ENCODE results near the gene PLB1.

PLB1 gene, protein sequence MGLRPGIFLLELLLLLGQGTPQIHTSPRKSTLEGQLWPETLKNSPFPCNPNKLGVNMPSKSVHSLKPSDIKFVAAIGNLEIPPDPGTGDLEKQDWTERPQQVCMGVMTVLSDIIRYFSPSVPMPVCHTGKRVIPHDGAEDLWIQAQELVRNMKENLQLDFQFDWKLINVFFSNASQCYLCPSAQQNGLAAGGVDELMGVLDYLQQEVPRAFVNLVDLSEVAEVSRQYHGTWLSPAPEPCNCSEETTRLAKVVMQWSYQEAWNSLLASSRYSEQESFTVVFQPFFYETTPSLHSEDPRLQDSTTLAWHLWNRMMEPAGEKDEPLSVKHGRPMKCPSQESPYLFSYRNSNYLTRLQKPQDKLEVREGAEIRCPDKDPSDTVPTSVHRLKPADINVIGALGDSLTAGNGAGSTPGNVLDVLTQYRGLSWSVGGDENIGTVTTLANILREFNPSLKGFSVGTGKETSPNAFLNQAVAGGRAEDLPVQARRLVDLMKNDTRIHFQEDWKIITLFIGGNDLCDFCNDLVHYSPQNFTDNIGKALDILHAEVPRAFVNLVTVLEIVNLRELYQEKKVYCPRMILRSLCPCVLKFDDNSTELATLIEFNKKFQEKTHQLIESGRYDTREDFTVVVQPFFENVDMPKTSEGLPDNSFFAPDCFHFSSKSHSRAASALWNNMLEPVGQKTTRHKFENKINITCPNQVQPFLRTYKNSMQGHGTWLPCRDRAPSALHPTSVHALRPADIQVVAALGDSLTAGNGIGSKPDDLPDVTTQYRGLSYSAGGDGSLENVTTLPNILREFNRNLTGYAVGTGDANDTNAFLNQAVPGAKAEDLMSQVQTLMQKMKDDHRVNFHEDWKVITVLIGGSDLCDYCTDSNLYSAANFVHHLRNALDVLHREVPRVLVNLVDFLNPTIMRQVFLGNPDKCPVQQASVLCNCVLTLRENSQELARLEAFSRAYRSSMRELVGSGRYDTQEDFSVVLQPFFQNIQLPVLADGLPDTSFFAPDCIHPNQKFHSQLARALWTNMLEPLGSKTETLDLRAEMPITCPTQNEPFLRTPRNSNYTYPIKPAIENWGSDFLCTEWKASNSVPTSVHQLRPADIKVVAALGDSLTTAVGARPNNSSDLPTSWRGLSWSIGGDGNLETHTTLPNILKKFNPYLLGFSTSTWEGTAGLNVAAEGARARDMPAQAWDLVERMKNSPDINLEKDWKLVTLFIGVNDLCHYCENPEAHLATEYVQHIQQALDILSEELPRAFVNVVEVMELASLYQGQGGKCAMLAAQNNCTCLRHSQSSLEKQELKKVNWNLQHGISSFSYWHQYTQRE (N-terminal part only)

GRCh38 chr2:28495551-28496250 lies at the start of gene PLB1:
TSS of gene PLB1 (plus strand) at chr2:28496060. CDS start at chr2:28496115, 55 bp downstream.
- ChIA-PET POLR2A (no interaction called here), CTCF (no interaction called here)
- TF ChIP-seq, protein P1, sequence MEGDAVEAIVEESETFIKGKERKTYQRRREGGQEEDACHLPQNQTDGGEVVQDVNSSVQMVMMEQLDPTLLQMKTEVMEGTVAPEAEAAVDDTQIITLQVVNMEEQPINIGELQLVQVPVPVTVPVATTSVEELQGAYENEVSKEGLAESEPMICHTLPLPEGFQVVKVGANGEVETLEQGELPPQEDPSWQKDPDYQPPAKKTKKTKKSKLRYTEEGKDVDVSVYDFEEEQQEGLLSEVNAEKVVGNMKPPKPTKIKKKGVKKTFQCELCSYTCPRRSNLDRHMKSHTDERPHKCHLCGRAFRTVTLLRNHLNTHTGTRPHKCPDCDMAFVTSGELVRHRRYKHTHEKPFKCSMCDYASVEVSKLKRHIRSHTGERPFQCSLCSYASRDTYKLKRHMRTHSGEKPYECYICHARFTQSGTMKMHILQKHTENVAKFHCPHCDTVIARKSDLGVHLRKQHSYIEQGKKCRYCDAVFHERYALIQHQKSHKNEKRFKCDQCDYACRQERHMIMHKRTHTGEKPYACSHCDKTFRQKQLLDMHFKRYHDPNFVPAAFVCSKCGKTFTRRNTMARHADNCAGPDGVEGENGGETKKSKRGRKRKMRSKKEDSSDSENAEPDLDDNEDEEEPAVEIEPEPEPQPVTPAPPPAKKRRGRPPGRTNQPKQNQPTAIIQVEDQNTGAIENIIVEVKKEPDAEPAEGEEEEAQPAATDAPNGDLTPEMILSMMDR (IDR thresholded peaks at IDR 0.05; ENCODE audit: insufficient read depth, low read length, missing control alignments), result no peak
- no peak for DNase-seq (ENCODE audit: low read depth, low spot score)
- H3K4me3 ChIP-seq (ENCODE audit: low read depth, low read length), result no peak within 1 kb of the TSS

- TF ChIP-seq, protein P1 (IDR thresholded peaks at IDR 0.05; ENCODE audit: insufficient read depth, low read length, missing control alignments), result no peak
- CTCF ChIA-PET, result interaction anchor here (1.0 to 2.0 kb wide), 8 partner anchors 9 to 764 kb away, joined by 3 to 9 read pairs (median 4); no protein-coding TSS in a partner anchor
- no peak overlapping the region for H3K4me3 ChIP-seq (ENCODE audit: low read depth, low read length)
- no peak for DNase-seq (ENCODE audit: low read depth, low spot score)
- POLR2A ChIA-PET, result interaction anchor here (0.6 to 1.0 kb wide), 2 partner anchors 23 to 27 kb away, joined by 3 to 5 read pairs; no protein-coding TSS in a partner anchor
These were observed 49.3 kb upstream of the PLB1 start for GRCh38 chr2:28446531-28446930.

GRCh38 chr2:28447086-28447485 lies 48.8 kb upstream of the PLB1 start:
- DNase-seq (ENCODE audit: low read depth, low spot score), result no peak
- H3K4me3 ChIP-seq (ENCODE audit: low read depth, low read length), result no peak overlapping the region
- ChIA-PET CTCF (interaction anchor here (1.5 to 3.0 kb wide), 6 partner anchors 43 to 764 kb away, joined by 4 to 16 read pairs (median 5); no protein-coding TSS in a partner anchor), POLR2A (no interaction called here)
- TF ChIP-seq, protein P1 (IDR thresholded peaks at IDR 0.05; ENCODE audit: insufficient read depth, low read length, missing control alignments), result no peak

GRCh38 chr2:28447943-28448792 lies 47.7 kb upstream of the PLB1 start:
- CTCF ChIA-PET, result interaction anchor here (1.1 to 3.0 kb wide), 4 partner anchors 40 to 765 kb away, joined by 4 to 16 read pairs (median 4); no protein-coding TSS in a partner anchor
- POLR2A ChIA-PET, result no interaction called here
- DNase-seq (ENCODE audit: low read depth, low spot score), result peak; percentile 71
- no peak overlapping the region for H3K4me3 ChIP-seq (ENCODE audit: low read depth, low read length)
- TF ChIP-seq, protein P1 (IDR thresholded peaks at IDR 0.05; ENCODE audit: insufficient read depth, low read length, missing control alignments), result no peak

DNA sequence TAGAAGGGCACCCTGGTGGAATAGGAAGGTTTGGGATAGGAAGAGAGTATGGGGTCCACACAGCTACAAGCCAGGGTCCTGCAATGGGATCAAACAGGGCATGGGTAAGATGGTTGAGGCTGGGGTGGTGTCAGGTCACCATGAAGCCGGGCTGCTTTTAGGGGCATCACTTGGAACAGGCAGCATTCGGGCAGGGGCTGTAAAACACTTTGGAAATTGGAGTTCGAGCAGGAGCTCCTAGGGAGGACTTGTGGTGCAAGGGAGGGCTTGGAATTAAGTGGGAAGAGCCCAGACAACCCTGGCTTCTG lies 47.1 kb upstream of the PLB1 start:
- DNase-seq (ENCODE audit: low read depth, low spot score), result no peak
- H3K4me3 ChIP-seq (ENCODE audit: low read depth, low read length), result no peak overlapping the region
- CTCF ChIA-PET, result interaction anchor here (1.1 to 3.0 kb wide), 4 partner anchors 40 to 766 kb away, joined by 4 to 16 read pairs (median 8); no protein-coding TSS in a partner anchor
- TF ChIP-seq, protein P1 (IDR thresholded peaks at IDR 0.05; ENCODE audit: insufficient read depth, low read length, missing control alignments), result no peak
- POLR2A ChIA-PET, result no interaction called here

All from AG04449 (cell line).